ENCODE results near the gene PTH1R.

- no peak for TF ChIP-seq CTCF (IDR thresholded peaks at IDR 0.05)
- no peak for TF ChIP-seq POLR2AphosphoS5 (IDR thresholded peaks at IDR 0.05; ENCODE audit: insufficient read depth in 1 of 2, low read depth in 1 of 2)
- TF ChIP-seq POLR2A (IDR thresholded peaks at IDR 0.05): no peak
Measured at GRCh38 chr3:46915297-46915822, 37.8 kb downstream of the PTH1R start.

Measured in vagina (tissue), 2 donors.